ENCODE measurements around the gene NFE2L1. TPM values are rescaled to one million over a fixed set of nuclear protein-coding genes. Genes with fewer than 3 reads are reported as not detected.
"Not testable (repeated sequence)": the region's sequence is repeated elsewhere in the genome, so short reads cannot be mapped to it uniquely, and the experiment has no call there.

NFE2L1 gene
- total RNA-seq, 1 experiment from 2014 or later = 161 TPM

- no peak overlapping the region for H4K5ac ChIP-seq (ENCODE audit: insufficient read length, low read depth, low read length)
- H3K36me3 Mint-ChIP-seq (ENCODE audit: insufficient read depth in 1 of 3, low read depth in 3 of 3) = peaks cover 21 to 72% (median 67%) of the 10 kb centered on the region in 3 experiments
- no peak overlapping the region for H4K8ac ChIP-seq (replicated peaks; ENCODE audit: insufficient read length, low read depth, low read length)
- no peaks in the 10 kb centered on the region for H3K4me1 ChIP-seq (ENCODE audit: insufficient read depth, low read length)
- H2BK20ac ChIP-seq (ENCODE audit: low read depth, low read length, poor library complexity, severe bottlenecking) = no peak overlapping the region
- H3K9me3 ChIP-seq (ENCODE audit: control insufficient read depth, low read depth, low read length) = no peaks in the 10 kb centered on the region
- H2BK5ac ChIP-seq (ENCODE audit: insufficient read length, low read length) = no peak overlapping the region
- no peak overlapping the region for H3K27ac ChIP-seq (ENCODE audit: insufficient read length, low read depth, low read length)
- no peak overlapping the region for H2AFZ ChIP-seq (ENCODE audit: low read length)
- H3K18ac ChIP-seq (ENCODE audit: insufficient read length, low read depth, low read length) = no peak overlapping the region
- no peaks in the 10 kb centered on the region for H3K27me3 Mint-ChIP-seq (ENCODE audit: low read depth)
- no peak overlapping the region for H3T11ph ChIP-seq (ENCODE audit: low read length)
- H3K27ac Mint-ChIP-seq = peak overlapping the region in 2 of 3 experiments; percentile 74 to 81; a peak in 5 of 7 replicates
- H3K27me3 ChIP-seq (ENCODE audit: insufficient read depth, low read length) = no peaks in the 10 kb centered on the region
- no peak overlapping the region for H3K14ac ChIP-seq (ENCODE audit: insufficient read depth, low read length)
- H4K20me1 ChIP-seq (ENCODE audit: control insufficient read depth, insufficient read depth, insufficient read length) = no peaks in the 10 kb centered on the region
- H2AK5ac ChIP-seq (ENCODE audit: insufficient read length, low read length) = no peak overlapping the region
- no peak overlapping the region for H3K4me2 ChIP-seq (ENCODE audit: insufficient read depth, insufficient read length, low read length)
- no peak overlapping the region for H3K56ac ChIP-seq (ENCODE audit: insufficient read length, low read depth, low read length)
- H2BK15ac ChIP-seq (ENCODE audit: low read depth, low read length) = no peak overlapping the region
- no peak overlapping the region for H3K9ac ChIP-seq (ENCODE audit: extremely low read depth, insufficient read length, low read length)
- no peak overlapping the region for H2BK12ac ChIP-seq (ENCODE audit: insufficient read length, low read depth, low read length)
- no peaks in the 10 kb centered on the region for H3K79me2 ChIP-seq (ENCODE audit: insufficient read depth, low read length)
- TF ChIP-seq CTCF (conservative IDR thresholded peaks at IDR 0.05) = peak; percentile 80
- no peaks in the 10 kb centered on the region for H3K4me1 Mint-ChIP-seq
- no peak overlapping the region for H2BK120ac ChIP-seq (ENCODE audit: low read depth, low read length, poor library complexity, severe bottlenecking)
- peaks cover 5% of the 10 kb centered on the region for H3K79me1 ChIP-seq (ENCODE audit: insufficient read depth, low read depth, low read length, poor library complexity, severe bottlenecking)
- no peaks in the 10 kb centered on the region for H3K9me3 Mint-ChIP-seq
- H4K91ac ChIP-seq (ENCODE audit: insufficient read length, low read depth, low read length) = no peak overlapping the region
- no peaks in the 10 kb centered on the region for H3K23me2 ChIP-seq (ENCODE audit: insufficient read length, low read depth, low read length, poor library complexity, severe bottlenecking)
- no peak overlapping the region for H3K4ac ChIP-seq (ENCODE audit: low read depth, low read length)
- no CpG with 5 or more reads among the region's 7 CpGs for WGBS (ENCODE audit: extremely low coverage, insufficient read length, low lambda C conversion rate)
- no peak overlapping the region for H3K23ac ChIP-seq (ENCODE audit: insufficient read length, low read depth, low read length)
- H3K4me3 Mint-ChIP-seq = no peak overlapping the region
- DNase-seq = peak; percentile 70
These were observed 26.3 kb downstream of the NFE2L1 start for GRCh38 chr17:48074322-48075081.

- H3K9me3 ChIP-seq (ENCODE audit: control insufficient read depth, low read depth, low read length); H4K20me1 ChIP-seq (ENCODE audit: control insufficient read depth, insufficient read depth, insufficient read length); H3K4me3 Mint-ChIP-seq; H3K79me1 ChIP-seq (ENCODE audit: insufficient read depth, low read depth, low read length, poor library complexity, severe bottlenecking); H3K4me1 Mint-ChIP-seq; H2BK12ac ChIP-seq (ENCODE audit: insufficient read length, low read depth, low read length); H3K9ac ChIP-seq (ENCODE audit: extremely low read depth, insufficient read length, low read length); H2BK120ac ChIP-seq (ENCODE audit: low read depth, low read length, poor library complexity, severe bottlenecking); H3K18ac ChIP-seq (ENCODE audit: insufficient read length, low read depth, low read length); H3K9me3 Mint-ChIP-seq; H3K79me2 ChIP-seq (ENCODE audit: insufficient read depth, low read length); H2AK5ac ChIP-seq (ENCODE audit: insufficient read length, low read length); H3K27me3 ChIP-seq (ENCODE audit: insufficient read depth, low read length); H3K23ac ChIP-seq (ENCODE audit: insufficient read length, low read depth, low read length); H4K8ac ChIP-seq (replicated peaks; ENCODE audit: insufficient read length, low read depth, low read length); DNase-seq; H2BK15ac ChIP-seq (ENCODE audit: low read depth, low read length); H3K27me3 Mint-ChIP-seq (ENCODE audit: low read depth); H3K4ac ChIP-seq (ENCODE audit: low read depth, low read length); H4K5ac ChIP-seq (ENCODE audit: insufficient read length, low read depth, low read length); H3K27ac Mint-ChIP-seq; H3K56ac ChIP-seq (ENCODE audit: insufficient read length, low read depth, low read length); H3K4me2 ChIP-seq (ENCODE audit: insufficient read depth, insufficient read length, low read length); H3K14ac ChIP-seq (ENCODE audit: insufficient read depth, low read length); H3T11ph ChIP-seq (ENCODE audit: low read length); H3K27ac ChIP-seq (ENCODE audit: insufficient read length, low read depth, low read length); H2AFZ ChIP-seq (ENCODE audit: low read length); H2BK5ac ChIP-seq (ENCODE audit: insufficient read length, low read length); H4K91ac ChIP-seq (ENCODE audit: insufficient read length, low read depth, low read length); H2BK20ac ChIP-seq (ENCODE audit: low read depth, low read length, poor library complexity, severe bottlenecking); H3K23me2 ChIP-seq (ENCODE audit: insufficient read length, low read depth, low read length, poor library complexity, severe bottlenecking); H3K4me1 ChIP-seq (ENCODE audit: insufficient read depth, low read length): not testable (repeated sequence)
- WGBS (ENCODE audit: extremely low coverage, insufficient read length, low lambda C conversion rate) = no CpG with 5 or more reads among the region's 10 CpGs
- H3K36me3 Mint-ChIP-seq (ENCODE audit: insufficient read depth in 1 of 3, low read depth in 3 of 3) = peaks cover 15 to 49% (median 44%) of the 10 kb centered on the region in 3 experiments; a peak in 6 of 7 replicates
These were observed 29.0 kb downstream of the NFE2L1 start for GRCh38 chr17:48077152-48077551.

Measured in H9 (cell line).